Hepatocyte (in vitro differentiated cells): ENCODE measurements around the gene GRK4. TPM values are rescaled to one million over a fixed set of nuclear protein-coding genes. Genes with fewer than 3 reads are reported as not detected.

Experiments used
- DNase-seq: peaks from one replicate; pipeline ENCODE4 v3.0.0-alpha.2; 2016; ENCODE audit warnings: low spot score
- H2AFZ ChIP-seq: fragments of 200-600 bp; sonication (generic); 2 replicates; pipeline ENCODE4 v1.6.0; 2016; ENCODE audit warnings: antibody characterized with exemption, mild to moderate bottlenecking
- H3K27ac ChIP-seq: fragments of 200-600 bp; sonication (generic); 2 replicates; pipeline ENCODE4 v1.5.1; 2016; ENCODE audit warnings: mild to moderate bottlenecking
- H3K27me3 ChIP-seq: fragments of 200-600 bp; sonication (generic); 2 replicates; pipeline ENCODE4 v1.6.1; 2016
- H3K36me3 ChIP-seq: fragments of 200-600 bp; sonication (generic); replicated peaks from 2 replicates; pipeline ENCODE4 v1.5.1; 2016; ENCODE audit warnings: low read depth; ENCODE audit not compliant: insufficient read depth
- H3K4me1 ChIP-seq: fragments of 200-600 bp; sonication (generic); 2 replicates; pipeline ENCODE4 v1.5.1; 2016; ENCODE audit warnings: mild to moderate bottlenecking, moderate library complexity; ENCODE audit not compliant: insufficient read depth
- H3K4me2 ChIP-seq: fragments of 200-600 bp; sonication (generic); 2 replicates; pipeline ENCODE4 v1.6.0; 2016
- H3K4me3 ChIP-seq: fragments of 200-600 bp; sonication (generic); 2 replicates; pipeline ENCODE4 v1.5.1; 2016; ENCODE audit warnings: mild to moderate bottlenecking
- H3K79me2 ChIP-seq: fragments of 200-600 bp; sonication (generic); 2 replicates; pipeline ENCODE4 v1.6.0; 2017; ENCODE audit warnings: mild to moderate bottlenecking
- H3K9me2 ChIP-seq: fragments of 200-600 bp; sonication (generic); replicated peaks from 2 replicates; pipeline ENCODE4 v1.6.0; 2017; ENCODE audit warnings: mild to moderate bottlenecking; ENCODE audit not compliant: insufficient read depth
- H3K9me3 ChIP-seq: fragments of 200-600 bp; sonication (generic); 2 replicates; pipeline ENCODE4 v1.5.1; 2016; ENCODE audit warnings: low read depth, mild to moderate bottlenecking
- H4K20me1 ChIP-seq: fragments of 200-600 bp; sonication (generic); 2 replicates; pipeline ENCODE4 v1.6.0; 2016; ENCODE audit warnings: mild to moderate bottlenecking; ENCODE audit not compliant: insufficient read depth, poor library complexity, severe bottlenecking
- EZH2 ChIP-seq: fragments of 200-600 bp; sonication (generic); IDR thresholded peaks from 2 replicates; pipeline ENCODE4 v1.6.1; 2016; ENCODE audit warnings: antibody characterized with exemption, mild to moderate bottlenecking, borderline replicate concordance
- EZH2phosphoT487 ChIP-seq: fragments of 200-600 bp; sonication (generic); IDR thresholded peaks from one replicate; pipeline ENCODE4 v1.6.1; 2018; ENCODE audit warnings: antibody characterized with exemption, mild to moderate bottlenecking, low read depth, moderate library complexity; ENCODE audit not compliant: unreplicated experiment, severe bottlenecking
- WGBS: methylation state at CpG from one replicate; pipeline ENCODE4 v1.1.6; 2016; ENCODE audit warnings: low lambda C conversion rate; ENCODE audit errors: missing lambda C conversion rate; 5-methylcytosine and 5-hydroxymethylcytosine counted together
- polyA plus RNA-seq: library from polyadenylated mRNA; unstranded; fragments of >200 nt; fragmentation: Nextera tagmentation; extraction: Ambion mirVana; gene quantifications from 2 replicates; pipeline ENCODE4 v1.2.1, GENCODE V29; 2016
- total RNA-seq: library from RNA; depleted of rRNA; stranded (reverse); fragments of >200 nt; gene quantifications from 2 replicates; pipeline ENCODE4 v1.2.3, GENCODE V29; 2014
- TF ChIP-seq, protein P1 (sequence below): fragments of 200-600 bp; sonication (generic); IDR thresholded peaks from 2 replicates; pipeline ENCODE4 v1.5.1; 2016; ENCODE audit warnings: antibody characterized with exemption, mild to moderate bottlenecking; ENCODE audit not compliant: poor library complexity

GRK4 gene
- total and polyA plus RNA-seq, 2 experiments from 2014 or later: 4.9 to 6.1 TPM

DNA sequence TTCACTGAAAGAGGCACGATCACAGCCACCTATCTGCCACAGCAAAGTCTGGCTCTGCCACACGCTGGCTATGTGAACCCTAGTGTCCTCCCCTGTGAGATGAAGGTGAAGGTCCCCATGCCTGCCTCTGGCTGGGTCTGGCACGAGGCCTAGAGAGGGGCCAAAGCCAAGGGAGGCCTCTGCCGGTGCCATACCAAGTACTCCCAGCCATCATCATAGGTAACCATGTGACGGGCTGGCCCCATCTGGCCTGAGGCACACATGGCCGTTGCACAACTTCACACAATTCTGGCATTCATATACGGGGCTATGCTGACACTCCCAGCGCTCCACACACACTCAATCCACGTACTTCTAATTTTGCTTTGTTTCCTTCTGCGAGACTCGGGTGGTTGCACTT is 15.4 kb upstream of the GRK4 start:
- no peaks in the 10 kb centered on the region for H4K20me1 ChIP-seq
- no peaks in the 10 kb centered on the region for H3K9me3 ChIP-seq
- no peaks in the 10 kb centered on the region for H3K4me1 ChIP-seq
- no peaks in the 10 kb centered on the region for H3K27me3 ChIP-seq
- no peaks in the 10 kb centered on the region for H3K36me3 ChIP-seq
- no peak for DNase-seq
- H2AFZ ChIP-seq: no peak overlapping the region
- no peaks in the 10 kb centered on the region for H3K9me2 ChIP-seq
- H3K4me2 ChIP-seq: no peak overlapping the region
- H3K79me2 ChIP-seq: peaks cover 4% of the 10 kb centered on the region
- WGBS: 91% methylated on average over 11 of the region's 11 CpGs
- no peak overlapping the region for H3K4me3 ChIP-seq
- H3K27ac ChIP-seq: no peak overlapping the region
- TF ChIP-seq EZH2 (no peak), EZH2phosphoT487 (no peak)
- TF ChIP-seq, protein P1, sequence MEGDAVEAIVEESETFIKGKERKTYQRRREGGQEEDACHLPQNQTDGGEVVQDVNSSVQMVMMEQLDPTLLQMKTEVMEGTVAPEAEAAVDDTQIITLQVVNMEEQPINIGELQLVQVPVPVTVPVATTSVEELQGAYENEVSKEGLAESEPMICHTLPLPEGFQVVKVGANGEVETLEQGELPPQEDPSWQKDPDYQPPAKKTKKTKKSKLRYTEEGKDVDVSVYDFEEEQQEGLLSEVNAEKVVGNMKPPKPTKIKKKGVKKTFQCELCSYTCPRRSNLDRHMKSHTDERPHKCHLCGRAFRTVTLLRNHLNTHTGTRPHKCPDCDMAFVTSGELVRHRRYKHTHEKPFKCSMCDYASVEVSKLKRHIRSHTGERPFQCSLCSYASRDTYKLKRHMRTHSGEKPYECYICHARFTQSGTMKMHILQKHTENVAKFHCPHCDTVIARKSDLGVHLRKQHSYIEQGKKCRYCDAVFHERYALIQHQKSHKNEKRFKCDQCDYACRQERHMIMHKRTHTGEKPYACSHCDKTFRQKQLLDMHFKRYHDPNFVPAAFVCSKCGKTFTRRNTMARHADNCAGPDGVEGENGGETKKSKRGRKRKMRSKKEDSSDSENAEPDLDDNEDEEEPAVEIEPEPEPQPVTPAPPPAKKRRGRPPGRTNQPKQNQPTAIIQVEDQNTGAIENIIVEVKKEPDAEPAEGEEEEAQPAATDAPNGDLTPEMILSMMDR: no peak

DNA sequence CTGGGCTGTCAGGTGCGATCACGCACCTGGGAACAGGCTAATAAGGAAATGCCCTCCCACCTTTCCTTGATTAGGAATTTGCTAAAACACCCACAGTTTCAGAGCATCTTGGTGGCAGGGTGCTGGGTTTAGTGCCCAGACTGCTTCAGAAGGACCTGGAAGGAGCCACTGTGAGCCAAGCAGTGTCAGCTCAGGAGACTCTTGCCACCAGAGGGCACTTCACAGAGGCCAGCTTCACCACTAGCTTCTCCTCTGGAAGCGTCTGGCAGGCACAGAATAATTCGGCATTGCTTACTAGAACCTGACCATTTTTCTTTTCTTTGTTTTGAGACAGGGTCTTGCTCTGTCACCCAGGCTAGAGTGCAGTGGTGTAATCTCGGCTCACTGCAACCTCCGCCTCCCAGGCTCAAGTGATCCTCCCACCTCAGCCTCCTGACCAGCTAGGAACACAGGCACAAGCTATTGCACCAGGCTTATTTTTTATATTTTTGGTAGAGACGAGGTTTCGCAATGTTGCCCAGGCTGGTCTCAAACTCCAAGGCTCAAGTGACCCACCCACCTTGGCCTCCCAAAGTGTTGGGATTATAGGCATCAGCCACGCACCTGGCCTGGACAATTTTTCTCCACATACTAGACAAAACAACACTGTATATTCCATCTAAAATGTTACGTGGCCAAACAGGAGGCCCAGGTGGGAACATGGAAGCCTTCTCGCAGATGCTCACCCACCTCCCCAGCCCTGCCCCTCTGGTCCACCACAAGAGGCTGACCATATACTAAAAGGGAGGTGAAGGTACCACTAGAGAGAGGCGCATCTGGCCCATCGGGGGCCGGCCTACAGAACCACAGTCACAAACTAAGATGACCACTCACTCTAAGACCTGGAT is 14.2 kb upstream of the GRK4 start:
- Histone ChIP-seq H3K27ac (no peak overlapping the region), H3K9me2 (no peaks in the 10 kb centered on the region), H3K4me2 (no peak overlapping the region), H3K4me3 (no peak overlapping the region), H2AFZ (no peak overlapping the region), H3K9me3 (no peaks in the 10 kb centered on the region), H3K4me1 (no peaks in the 10 kb centered on the region), H3K36me3 (no peaks in the 10 kb centered on the region), H3K27me3 (no peaks in the 10 kb centered on the region), H3K79me2 (peaks cover 4% of the 10 kb centered on the region), H4K20me1 (no peaks in the 10 kb centered on the region)
- 97% methylated on average over 14 of the region's 14 CpGs for WGBS
- TF ChIP-seq, protein P1: peak; percentile 52
- TF ChIP-seq EZH2phosphoT487 (no peak), EZH2 (no peak)
- peak; percentile 57 for DNase-seq

DNA sequence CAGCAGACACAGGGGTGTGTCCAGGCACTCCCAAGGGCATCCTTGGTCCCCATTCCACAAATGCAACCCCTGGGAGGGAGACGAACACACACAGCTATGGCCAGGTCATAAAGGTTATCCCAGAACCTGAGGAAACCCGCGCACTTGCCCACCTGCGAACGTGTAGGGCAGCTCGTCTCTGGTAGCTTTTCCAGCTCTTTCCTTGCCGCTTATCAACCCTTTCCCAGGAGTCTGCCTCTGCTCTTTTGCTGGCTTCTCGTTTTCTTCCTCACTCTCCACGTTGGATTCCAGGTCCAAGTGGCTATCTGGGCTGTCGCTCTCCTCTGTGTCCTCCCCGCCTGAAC is 13.6 kb upstream of the GRK4 start:
- Histone ChIP-seq H3K79me2 (peaks cover 4% of the 10 kb centered on the region), H3K9me3 (no peaks in the 10 kb centered on the region), H4K20me1 (no peaks in the 10 kb centered on the region), H3K9me2 (no peaks in the 10 kb centered on the region), H3K27me3 (no peaks in the 10 kb centered on the region), H3K4me1 (no peaks in the 10 kb centered on the region), H2AFZ (no peak overlapping the region), H3K36me3 (no peaks in the 10 kb centered on the region), H3K4me2 (no peak overlapping the region), H3K27ac (no peak overlapping the region), H3K4me3 (no peak overlapping the region)
- DNase-seq: no peak
- 98% methylated on average over 11 of the region's 11 CpGs for WGBS
- TF ChIP-seq, protein P1: no peak
- TF ChIP-seq EZH2phosphoT487 (no peak), EZH2 (no peak)
